ENCODE results near the gene RPS15.

Gene RPS15

GRCh38 chr19:1453525-1454364 lies 15.5 kb downstream of the RPS15 start:
- H3K4me3 ChIP-seq (ENCODE audit: low read depth in 1 of 2, low read length in 1 of 2) = no peak overlapping the region
- peaks cover 4 to 7% of the 10 kb centered on the region in 2 experiments for H3K4me1 ChIP-seq (ENCODE audit: control insufficient read depth in 1 of 2, insufficient read depth in 1 of 2, low read depth in 1 of 2, low read length in 1 of 2)
- peaks cover 100% of the 10 kb centered on the region for H3K27me3 ChIP-seq
- no peaks in the 10 kb centered on the region for H3K36me3 ChIP-seq
- TF ChIP-seq CTCF (IDR thresholded peaks at IDR 0.05) = no peak
- no peaks in the 10 kb centered on the region for H3K9me3 ChIP-seq
- H3K27ac ChIP-seq = no peak overlapping the region

- peaks cover 99% of the 10 kb centered on the region for H3K27me3 ChIP-seq
- TF ChIP-seq CTCF (IDR thresholded peaks at IDR 0.05) = no peak
- peaks cover 4 to 7% of the 10 kb centered on the region in 2 experiments for H3K4me1 ChIP-seq (ENCODE audit: control insufficient read depth in 1 of 2, insufficient read depth in 1 of 2, low read depth in 1 of 2, low read length in 1 of 2)
- H3K9me3 ChIP-seq = no peaks in the 10 kb centered on the region
- no peak overlapping the region for H3K27ac ChIP-seq
- no peak overlapping the region for H3K4me3 ChIP-seq (ENCODE audit: low read depth in 1 of 2, low read length in 1 of 2)
- peaks cover 4% of the 10 kb centered on the region for H3K36me3 ChIP-seq
Observed at GRCh38 chr19:1455002-1455335, 16.8 kb downstream of the RPS15 start.

GRCh38 chr19:1455336-1456120 lies 17.3 kb downstream of the RPS15 start:
- H3K4me3 ChIP-seq (ENCODE audit: low read depth in 1 of 2, low read length in 1 of 2) = no peak overlapping the region

GRCh38 chr19:1456121-1456900 lies 18.1 kb downstream of the RPS15 start:
- peaks cover 4 to 7% of the 10 kb centered on the region in 2 experiments for H3K4me1 ChIP-seq (ENCODE audit: control insufficient read depth in 1 of 2, insufficient read depth in 1 of 2, low read depth in 1 of 2, low read length in 1 of 2)
- no peak overlapping the region for H3K4me3 ChIP-seq (ENCODE audit: low read depth in 1 of 2, low read length in 1 of 2)
- no peaks in the 10 kb centered on the region for H3K9me3 ChIP-seq
- peaks cover 85% of the 10 kb centered on the region for H3K27me3 ChIP-seq
- TF ChIP-seq CTCF (IDR thresholded peaks at IDR 0.05) = no peak
- H3K36me3 ChIP-seq = peaks cover 18% of the 10 kb centered on the region
- H3K27ac ChIP-seq = no peak overlapping the region

More at GRCh38 chr19:1455336-1456120, 17.3 kb downstream of the RPS15 start:
- no peak overlapping the region for H3K27ac ChIP-seq
- peaks cover 4 to 7% of the 10 kb centered on the region in 2 experiments for H3K4me1 ChIP-seq (ENCODE audit: control insufficient read depth in 1 of 2, insufficient read depth in 1 of 2, low read depth in 1 of 2, low read length in 1 of 2)
- H3K9me3 ChIP-seq = no peaks in the 10 kb centered on the region
- no peak for TF ChIP-seq CTCF (IDR thresholded peaks at IDR 0.05)
- peaks cover 10% of the 10 kb centered on the region for H3K36me3 ChIP-seq
- H3K27me3 ChIP-seq = peaks cover 93% of the 10 kb centered on the region

GRCh38 chr19:1457031-1457739 lies 19.0 kb downstream of the RPS15 start:
- Histone ChIP-seq H3K36me3 (peaks cover 19% of the 10 kb centered on the region), H3K4me3 (ENCODE audit: low read depth in 1 of 2, low read length in 1 of 2) (no peak overlapping the region), H3K4me1 (ENCODE audit: control insufficient read depth in 1 of 2, insufficient read depth in 1 of 2, low read depth in 1 of 2, low read length in 1 of 2) (peaks cover 4 to 7% of the 10 kb centered on the region in 2 experiments), H3K27me3 (peaks cover 81% of the 10 kb centered on the region), H3K27ac (no peak overlapping the region), H3K9me3 (no peaks in the 10 kb centered on the region)
- no peak for TF ChIP-seq CTCF (IDR thresholded peaks at IDR 0.05)

All from neutrophil (primary cell).